ENCODE measurements around the gene MOV10. TPM values are rescaled to one million over a fixed set of nuclear protein-coding genes. Genes with fewer than 3 reads are reported as not detected.
"Not testable (repeated sequence)": the region's sequence is repeated elsewhere in the genome, so short reads cannot be mapped to it uniquely, and the experiment has no call there.

The MOV10 gene
- polyA plus RNA-seq, 1 donor from 2014 or later, result 1.4 TPM

DNA sequence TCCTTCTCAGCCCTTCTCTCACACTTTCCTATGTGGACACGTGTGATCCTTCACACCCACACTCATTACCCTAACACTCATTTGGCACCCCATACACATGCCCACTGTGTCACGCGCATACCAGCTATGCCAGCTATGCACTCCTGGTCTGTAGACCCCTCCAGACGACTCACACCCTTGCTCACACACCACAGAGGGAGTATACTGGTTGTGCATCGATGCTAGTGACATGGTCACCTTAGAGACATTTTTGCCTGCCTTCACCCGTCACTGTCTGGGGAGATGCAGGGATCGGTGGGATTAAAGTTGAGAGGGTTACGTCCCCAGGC is 49.0 kb downstream of the MOV10 start:
- no peaks in the 10 kb centered on the region for H4K20me1 ChIP-seq (ENCODE audit: insufficient read depth)
- TF ChIP-seq REST (IDR thresholded peaks at IDR 0.05; ENCODE audit: borderline replicate concordance) (no peak), POLR2AphosphoS5 (IDR thresholded peaks at IDR 0.05) (no peak), EP300 (conservative IDR thresholded peaks at IDR 0.05; ENCODE audit: poor library complexity, severe bottlenecking) (no peak), SMC3 (conservative IDR thresholded peaks at IDR 0.05; ENCODE audit: poor library complexity) (no peak), TAF1 (IDR thresholded peaks at IDR 0.05; ENCODE audit: low read depth) (no peak), RAD21 (conservative IDR thresholded peaks at IDR 0.05) (no peak), MXI1 (conservative IDR thresholded peaks at IDR 0.05; ENCODE audit: poor library complexity, severe bottlenecking) (no peak), EZH2 (IDR thresholded peaks at IDR 0.05; ENCODE audit: borderline replicate concordance, insufficient read depth, low read length, poor library complexity, severe bottlenecking) (no peak)
- TF ChIP-seq, protein P1, sequence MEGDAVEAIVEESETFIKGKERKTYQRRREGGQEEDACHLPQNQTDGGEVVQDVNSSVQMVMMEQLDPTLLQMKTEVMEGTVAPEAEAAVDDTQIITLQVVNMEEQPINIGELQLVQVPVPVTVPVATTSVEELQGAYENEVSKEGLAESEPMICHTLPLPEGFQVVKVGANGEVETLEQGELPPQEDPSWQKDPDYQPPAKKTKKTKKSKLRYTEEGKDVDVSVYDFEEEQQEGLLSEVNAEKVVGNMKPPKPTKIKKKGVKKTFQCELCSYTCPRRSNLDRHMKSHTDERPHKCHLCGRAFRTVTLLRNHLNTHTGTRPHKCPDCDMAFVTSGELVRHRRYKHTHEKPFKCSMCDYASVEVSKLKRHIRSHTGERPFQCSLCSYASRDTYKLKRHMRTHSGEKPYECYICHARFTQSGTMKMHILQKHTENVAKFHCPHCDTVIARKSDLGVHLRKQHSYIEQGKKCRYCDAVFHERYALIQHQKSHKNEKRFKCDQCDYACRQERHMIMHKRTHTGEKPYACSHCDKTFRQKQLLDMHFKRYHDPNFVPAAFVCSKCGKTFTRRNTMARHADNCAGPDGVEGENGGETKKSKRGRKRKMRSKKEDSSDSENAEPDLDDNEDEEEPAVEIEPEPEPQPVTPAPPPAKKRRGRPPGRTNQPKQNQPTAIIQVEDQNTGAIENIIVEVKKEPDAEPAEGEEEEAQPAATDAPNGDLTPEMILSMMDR (IDR thresholded peaks at IDR 0.05; ENCODE audit: poor library complexity, severe bottlenecking), result no peak
- H3K4me3 ChIP-seq (ENCODE audit: low read length), result no peak overlapping the region
- no peaks in the 10 kb centered on the region for H3K9me2 ChIP-seq (ENCODE audit: insufficient read depth, low read length)
- no peak overlapping the region for H2AFZ ChIP-seq (ENCODE audit: low read depth, low read length)
- no peaks in the 10 kb centered on the region for H3K9me3 ChIP-seq (ENCODE audit: low read length)
- H3K27ac ChIP-seq (ENCODE audit: low read length), result no peak overlapping the region
- H3K36me3 ChIP-seq (ENCODE audit: insufficient read depth, low read length), result no peaks in the 10 kb centered on the region
- H3F3A ChIP-seq (ENCODE audit: insufficient read depth, low read length, poor library complexity, severe bottlenecking), result no peaks in the 10 kb centered on the region
- H3K79me2 ChIP-seq (replicated peaks; ENCODE audit: insufficient read depth, low read length), result no peaks in the 10 kb centered on the region
- no peak overlapping the region for H3K4me2 ChIP-seq (ENCODE audit: low read length)
- H3K27me3 ChIP-seq (ENCODE audit: insufficient read depth, low read depth, low read length), result peaks cover 4% of the 10 kb centered on the region
- H3K9ac ChIP-seq (ENCODE audit: low read length), result no peak overlapping the region

DNA sequence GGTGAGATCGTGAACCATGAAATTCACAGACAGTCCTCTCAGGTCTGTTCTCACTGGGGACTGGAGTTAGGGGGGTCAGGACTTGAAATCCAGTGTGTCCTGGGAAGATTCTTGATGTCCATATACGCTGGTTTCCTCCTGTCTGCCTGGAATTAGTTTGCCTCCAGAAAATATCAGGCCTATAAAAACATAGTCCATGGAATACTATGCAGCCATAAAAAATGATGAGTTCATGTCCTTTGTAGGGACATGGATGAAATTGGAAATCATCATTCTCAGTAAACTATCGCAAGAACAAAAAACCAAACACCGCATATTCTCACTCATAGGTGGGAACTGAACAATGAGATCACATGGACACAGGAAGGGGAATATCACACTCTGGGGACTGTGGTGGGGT is 49.8 kb downstream of the MOV10 start:
- not testable (repeated sequence) for H3F3A ChIP-seq (ENCODE audit: insufficient read depth, low read length, poor library complexity, severe bottlenecking); H3K79me2 ChIP-seq (replicated peaks; ENCODE audit: insufficient read depth, low read length); H3K9ac ChIP-seq (ENCODE audit: low read length); H3K27ac ChIP-seq (ENCODE audit: low read length); H3K9me3 ChIP-seq (ENCODE audit: low read length); H3K27me3 ChIP-seq (ENCODE audit: insufficient read depth, low read depth, low read length); H3K36me3 ChIP-seq (ENCODE audit: insufficient read depth, low read length); H2AFZ ChIP-seq (ENCODE audit: low read depth, low read length); H3K4me3 ChIP-seq (ENCODE audit: low read length); H3K4me2 ChIP-seq (ENCODE audit: low read length); H3K9me2 ChIP-seq (ENCODE audit: insufficient read depth, low read length); H4K20me1 ChIP-seq (ENCODE audit: insufficient read depth)

- H3K9me2 ChIP-seq (ENCODE audit: insufficient read depth, low read length), result no peaks in the 10 kb centered on the region
- H4K20me1 ChIP-seq (ENCODE audit: insufficient read depth), result no peaks in the 10 kb centered on the region
- H3K79me2 ChIP-seq (replicated peaks; ENCODE audit: insufficient read depth, low read length), result no peaks in the 10 kb centered on the region
- TF ChIP-seq SMC3 (conservative IDR thresholded peaks at IDR 0.05; ENCODE audit: poor library complexity), result no peak
- TF ChIP-seq, protein P1 (IDR thresholded peaks at IDR 0.05; ENCODE audit: poor library complexity, severe bottlenecking), result no peak
- no peak for TF ChIP-seq POLR2AphosphoS5 (IDR thresholded peaks at IDR 0.05)
- no peak for TF ChIP-seq EZH2 (IDR thresholded peaks at IDR 0.05; ENCODE audit: borderline replicate concordance, insufficient read depth, low read length, poor library complexity, severe bottlenecking)
- no peak for TF ChIP-seq MXI1 (conservative IDR thresholded peaks at IDR 0.05; ENCODE audit: poor library complexity, severe bottlenecking)
- no peak for TF ChIP-seq TAF1 (IDR thresholded peaks at IDR 0.05; ENCODE audit: low read depth)
- no peak for TF ChIP-seq RAD21 (conservative IDR thresholded peaks at IDR 0.05)
- TF ChIP-seq EP300 (conservative IDR thresholded peaks at IDR 0.05; ENCODE audit: poor library complexity, severe bottlenecking), result no peak
- TF ChIP-seq REST (IDR thresholded peaks at IDR 0.05; ENCODE audit: borderline replicate concordance), result no peak
- no peak overlapping the region for H3K4me3 ChIP-seq (ENCODE audit: low read length)
- H3F3A ChIP-seq (ENCODE audit: insufficient read depth, low read length, poor library complexity, severe bottlenecking), result no peaks in the 10 kb centered on the region
- H3K4me2 ChIP-seq (ENCODE audit: low read length), result no peak overlapping the region
- no peak overlapping the region for H3K9ac ChIP-seq (ENCODE audit: low read length)
- no peak overlapping the region for H2AFZ ChIP-seq (ENCODE audit: low read depth, low read length)
- H3K36me3 ChIP-seq (ENCODE audit: insufficient read depth, low read length), result no peaks in the 10 kb centered on the region
- no peak overlapping the region for H3K27ac ChIP-seq (ENCODE audit: low read length)
- H3K27me3 ChIP-seq (ENCODE audit: insufficient read depth, low read depth, low read length), result no peaks in the 10 kb centered on the region
- H3K9me3 ChIP-seq (ENCODE audit: low read length), result no peaks in the 10 kb centered on the region
Observed at GRCh38 chr1:112727716-112728115, 53.3 kb downstream of the MOV10 start.
